Dendritic cell treated with granulocyte-macrophage colony-stimulating factor and Interleukin-4, amounts not matched to agents 40 ng/mL and 50 ng/mL, for 4 days (primary cell): ENCODE measurements around the gene CERS1.

Experiments used
- H3K27ac Mint-ChIP-seq: one replicate; pipeline ENCODE4 v1.8.0; 2022; ENCODE audit warnings: mild to moderate bottlenecking, mixed read lengths
- H3K27me3 Mint-ChIP-seq: one replicate; pipeline ENCODE4 v1.8.0; 2022; ENCODE audit warnings: mild to moderate bottlenecking, mixed read lengths
- H3K36me3 Mint-ChIP-seq: one replicate; pipeline ENCODE4 v1.8.0; 2022; ENCODE audit warnings: low read depth, mixed read lengths
- H3K4me1 Mint-ChIP-seq: one replicate; pipeline ENCODE4 v1.8.0; 2022; ENCODE audit warnings: low read depth, mixed read lengths
- H3K4me3 Mint-ChIP-seq: one replicate; pipeline ENCODE4 v1.8.0; 2022; ENCODE audit warnings: mild to moderate bottlenecking, moderate library complexity, mixed read lengths
- H3K9me3 Mint-ChIP-seq: one replicate; pipeline ENCODE4 v1.8.0; 2022; ENCODE audit warnings: mixed read lengths
- intact Hi-C: fragments of 100-400 bp; cut with micrococcal nuclease; formaldehyde crosslinking; loops from one replicate; pipeline ENCODE4 v1.15.0; 2022

Gene CERS1

DNA sequence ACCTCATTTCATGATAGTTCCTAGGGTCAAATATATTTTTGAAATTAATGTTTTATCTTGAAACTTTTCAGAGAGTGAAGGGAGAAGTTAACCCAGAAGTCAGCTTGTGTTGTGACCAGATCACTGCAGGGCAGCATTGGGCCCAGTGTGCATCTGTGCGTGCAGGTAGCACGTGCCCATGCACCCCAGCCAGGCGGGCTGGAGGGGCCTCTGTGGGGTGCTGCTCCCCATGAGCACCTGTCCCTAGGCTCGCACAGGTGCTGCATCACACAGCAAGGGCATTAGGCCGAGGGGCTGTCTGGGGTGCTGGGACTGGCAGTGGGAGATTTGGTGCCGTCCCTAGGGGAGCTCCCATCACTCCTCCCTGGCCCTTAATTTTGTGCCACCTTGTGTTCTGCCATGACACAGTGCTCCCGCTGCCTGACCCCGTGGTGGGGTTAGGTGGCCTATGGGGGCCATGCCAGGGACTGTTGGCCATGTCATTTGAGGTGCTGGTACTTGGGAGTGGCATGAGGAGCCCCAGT is 51.1 kb downstream of the CERS1 start:
- Mint-ChIP-seq H3K27ac (no peak overlapping the region), H3K27me3 (no peaks in the 10 kb centered on the region), H3K4me3 (no peak overlapping the region), H3K36me3 (peaks cover 65% of the 10 kb centered on the region), H3K4me1 (peaks cover 95% of the 10 kb centered on the region), H3K9me3 (no peaks in the 10 kb centered on the region)
- intact Hi-C loops: loop anchor here (5.0 kb wide), 2 partner anchors 258 to 393 kb away; partner anchors contain the start of gene REX1BD

- intact Hi-C loops: no loop called here
- Mint-ChIP-seq H3K4me3 (no peak overlapping the region), H3K36me3 (peaks cover 65% of the 10 kb centered on the region), H3K27me3 (no peaks in the 10 kb centered on the region), H3K4me1 (peaks cover 95% of the 10 kb centered on the region), H3K27ac (no peak overlapping the region), H3K9me3 (no peaks in the 10 kb centered on the region)
Measured at GRCh38 chr19:18843960-18844359, 52.0 kb downstream of the CERS1 start.

DNA sequence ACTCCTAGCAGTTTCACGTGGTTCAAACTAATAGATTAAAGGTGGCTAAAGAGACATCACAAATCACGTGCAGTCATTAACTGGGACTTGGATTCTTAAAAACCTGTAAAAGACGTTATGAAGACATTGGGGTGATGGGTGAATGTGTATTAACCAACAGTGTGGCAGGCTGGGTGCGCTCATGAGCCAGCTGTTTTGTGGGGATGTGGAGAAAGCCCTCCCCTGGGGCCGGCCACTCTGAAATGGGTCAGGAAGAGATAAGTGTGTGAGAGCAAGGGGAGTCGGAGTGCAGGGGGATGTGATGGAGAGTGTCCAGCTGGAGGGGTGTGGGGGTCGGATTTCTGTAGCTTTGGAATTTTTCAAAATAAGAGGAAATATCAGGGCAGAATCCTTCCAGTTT is 53.8 kb downstream of the CERS1 start:
- peaks cover 66% of the 10 kb centered on the region for H3K36me3 Mint-ChIP-seq
- H3K27ac Mint-ChIP-seq: peak overlapping the region; percentile 1
- H3K4me3 Mint-ChIP-seq: no peak overlapping the region
- H3K4me1 Mint-ChIP-seq: peaks cover 92% of the 10 kb centered on the region
- no peaks in the 10 kb centered on the region for H3K27me3 Mint-ChIP-seq
- intact Hi-C loops: no loop called here
- no peaks in the 10 kb centered on the region for H3K9me3 Mint-ChIP-seq

GRCh38 chr19:18841400-18841799 is 54.6 kb downstream of the CERS1 start:
- Mint-ChIP-seq H3K4me3 (no peak overlapping the region), H3K27ac (no peak overlapping the region), H3K36me3 (peaks cover 68% of the 10 kb centered on the region), H3K27me3 (no peaks in the 10 kb centered on the region), H3K9me3 (no peaks in the 10 kb centered on the region), H3K4me1 (peaks cover 92% of the 10 kb centered on the region)
- intact Hi-C loops: no loop called here

DNA sequence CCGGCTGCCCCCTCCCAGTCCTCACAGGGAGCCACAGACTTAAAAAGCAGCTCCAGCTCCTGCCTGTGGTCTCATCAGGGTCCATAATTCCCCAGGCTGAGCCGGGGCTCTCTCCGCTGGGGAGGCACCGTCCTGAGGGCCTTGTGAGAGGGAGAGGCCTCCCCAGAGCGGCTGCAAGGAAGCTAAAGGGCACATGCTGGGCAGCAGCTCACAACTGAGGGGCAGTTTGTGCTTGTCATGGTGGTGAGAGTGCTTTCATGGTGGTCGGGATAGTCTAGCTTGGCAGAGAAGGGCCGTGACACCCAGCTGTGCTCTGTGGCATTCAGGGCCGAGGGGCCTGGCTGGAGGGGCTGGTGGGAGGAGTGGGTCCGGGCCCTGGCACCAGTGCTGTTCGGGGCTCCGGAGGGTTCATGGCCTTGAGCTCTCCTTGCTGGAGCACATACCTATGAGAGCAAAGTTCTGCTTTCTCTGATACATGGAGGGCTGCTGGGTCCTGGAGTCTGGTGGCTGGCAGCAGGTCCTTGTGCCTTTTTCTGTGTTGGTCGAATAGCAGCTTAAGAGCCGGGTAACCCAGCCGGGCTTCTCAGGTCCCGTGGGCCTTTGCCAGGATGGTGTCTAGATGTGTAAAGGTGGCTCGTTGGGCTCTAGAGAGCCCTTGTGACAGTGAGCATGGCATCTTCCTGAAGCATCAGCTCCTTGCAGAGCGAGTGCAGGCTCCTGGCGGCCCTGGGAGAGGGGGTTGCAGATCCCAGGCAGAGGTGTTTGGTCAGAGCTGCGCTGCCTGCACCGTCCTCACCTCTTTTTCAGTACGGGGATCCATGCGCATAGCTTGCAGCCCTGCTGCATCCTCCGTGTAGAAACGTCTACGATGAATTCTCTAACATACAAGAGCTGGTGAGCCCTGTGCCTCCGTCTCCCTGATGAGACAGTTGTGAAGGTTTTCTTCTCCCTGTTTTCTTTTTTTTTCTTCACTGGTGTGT is 55.4 kb downstream of the CERS1 start:
- Mint-ChIP-seq H3K4me3 (no peak overlapping the region), H3K9me3 (no peaks in the 10 kb centered on the region), H3K36me3 (peaks cover 68% of the 10 kb centered on the region), H3K27me3 (no peaks in the 10 kb centered on the region), H3K4me1 (peaks cover 92% of the 10 kb centered on the region), H3K27ac (no peak overlapping the region)
- intact Hi-C loops: no loop called here

DNA sequence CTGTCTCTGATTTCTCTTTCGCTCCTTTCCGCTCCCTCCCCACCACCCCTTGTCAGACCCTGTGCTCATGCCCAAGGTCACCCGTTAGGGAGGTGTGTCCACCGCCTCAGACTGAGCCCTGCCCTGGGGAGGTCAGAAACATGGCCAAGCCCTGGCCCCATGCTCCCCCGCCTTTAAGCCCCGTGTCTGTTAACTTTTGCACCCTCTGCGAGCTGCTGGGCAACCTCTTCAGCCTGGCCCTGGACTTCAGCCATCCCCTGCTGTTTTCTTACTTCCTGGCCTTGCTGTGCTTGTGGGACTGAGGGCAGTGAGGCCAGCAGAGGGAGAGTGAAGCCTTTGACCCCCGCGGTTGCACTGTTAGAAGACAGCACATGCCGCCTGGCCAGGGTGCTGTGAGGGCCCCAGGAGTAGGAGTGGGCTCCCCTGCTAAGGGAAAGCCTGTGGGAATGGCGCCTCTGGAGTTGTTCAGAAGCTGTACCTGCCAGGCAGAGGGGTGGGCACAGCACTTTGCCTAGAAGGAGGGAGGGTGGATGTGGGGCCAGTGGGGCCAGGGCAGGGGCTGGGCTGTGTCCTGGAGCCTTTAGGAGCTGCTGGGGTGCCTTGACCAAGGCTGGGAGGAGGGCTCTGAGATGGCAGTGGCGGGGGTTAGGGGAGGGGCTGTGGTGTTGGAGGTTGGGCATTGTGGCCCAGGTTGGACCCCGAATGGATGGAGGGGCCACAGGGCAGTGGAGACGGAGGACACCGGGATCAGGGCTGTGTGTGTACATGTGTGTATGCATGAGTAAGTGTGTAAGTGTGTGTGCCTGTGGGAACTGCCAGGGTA is 56.3 kb downstream of the CERS1 start:
- H3K4me1 Mint-ChIP-seq: peaks cover 92% of the 10 kb centered on the region
- H3K27ac Mint-ChIP-seq: no peak overlapping the region
- H3K4me3 Mint-ChIP-seq: no peak overlapping the region
- intact Hi-C loops: no loop called here
- H3K36me3 Mint-ChIP-seq: peaks cover 68% of the 10 kb centered on the region
- no peaks in the 10 kb centered on the region for H3K27me3 Mint-ChIP-seq
- H3K9me3 Mint-ChIP-seq: no peaks in the 10 kb centered on the region

DNA sequence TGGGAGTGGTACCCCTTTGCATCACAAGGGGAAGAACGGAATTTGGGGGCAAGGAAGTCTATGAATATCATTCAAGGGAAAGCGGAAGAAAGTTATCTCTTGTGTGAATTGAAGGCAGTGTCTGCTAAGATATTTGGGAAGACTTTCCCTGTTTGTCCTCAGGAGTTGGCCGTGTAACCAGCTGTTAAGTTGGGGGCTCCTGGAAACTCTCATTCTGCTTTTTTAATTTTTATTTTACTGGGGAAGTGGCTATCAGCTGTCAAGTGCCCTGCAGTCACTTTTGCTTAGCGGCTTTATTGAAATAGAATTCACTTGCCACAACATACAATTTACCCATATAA is 61.3 kb downstream of the CERS1 start:
- peaks cover 67% of the 10 kb centered on the region for H3K4me1 Mint-ChIP-seq
- H3K36me3 Mint-ChIP-seq: peaks cover 74% of the 10 kb centered on the region
- no peaks in the 10 kb centered on the region for H3K9me3 Mint-ChIP-seq
- intact Hi-C loops: no loop called here
- no peak overlapping the region for H3K27ac Mint-ChIP-seq
- peaks cover 2% of the 10 kb centered on the region for H3K27me3 Mint-ChIP-seq
- H3K4me3 Mint-ChIP-seq: peak overlapping the region; percentile 95

DNA sequence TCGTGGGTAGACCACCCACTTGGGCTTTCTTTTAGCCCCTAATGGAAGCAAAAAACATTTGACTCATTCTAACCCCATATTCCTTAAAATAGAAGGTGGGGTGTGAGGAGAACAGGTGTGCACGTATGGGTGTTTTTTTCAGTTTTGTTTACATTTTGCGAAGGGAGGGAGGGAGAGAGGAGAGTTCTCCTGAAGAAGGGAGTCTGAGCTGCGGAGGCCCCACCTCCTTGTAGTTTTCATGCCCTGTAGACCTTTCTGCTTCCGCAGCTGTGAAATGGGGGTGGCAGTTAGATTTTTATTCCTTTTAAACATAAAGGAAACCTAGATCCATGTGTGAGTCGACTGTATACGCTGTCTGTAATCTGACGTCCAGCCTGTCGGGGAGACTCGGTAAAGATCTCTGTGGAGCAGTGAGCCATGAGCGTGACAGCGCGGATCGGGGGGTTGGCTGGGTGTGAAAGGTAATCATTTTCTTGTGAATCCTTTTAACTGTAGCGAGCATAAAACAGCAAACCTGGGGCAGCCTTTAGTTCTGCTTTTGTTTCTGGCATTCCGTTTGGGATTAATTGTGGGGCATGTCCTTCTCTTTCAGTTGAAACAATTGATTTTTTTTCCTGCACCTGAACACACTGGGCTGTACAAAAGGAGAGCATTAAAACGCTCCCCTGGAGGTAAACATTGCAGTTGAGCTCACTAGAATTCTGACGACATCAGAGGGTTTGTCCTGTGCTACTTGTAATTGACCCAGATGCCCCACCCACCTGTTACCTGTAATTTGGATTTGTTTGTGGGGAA is 61.9 kb downstream of the CERS1 start:
- Mint-ChIP-seq H3K4me1 (peaks cover 61% of the 10 kb centered on the region), H3K4me3 (peak overlapping the region; percentile 95), H3K27ac (peak overlapping the region; percentile 32), H3K27me3 (peaks cover 2% of the 10 kb centered on the region), H3K36me3 (peaks cover 68% of the 10 kb centered on the region), H3K9me3 (no peaks in the 10 kb centered on the region)
- intact Hi-C loops: loop anchor here (2.0 kb wide), 1 partner anchor 15 kb away; no protein-coding TSS in a partner anchor

GRCh38 chr19:18833141-18833476 is 62.8 kb downstream of the CERS1 start:
- H3K36me3 Mint-ChIP-seq: peaks cover 59% of the 10 kb centered on the region

DNA sequence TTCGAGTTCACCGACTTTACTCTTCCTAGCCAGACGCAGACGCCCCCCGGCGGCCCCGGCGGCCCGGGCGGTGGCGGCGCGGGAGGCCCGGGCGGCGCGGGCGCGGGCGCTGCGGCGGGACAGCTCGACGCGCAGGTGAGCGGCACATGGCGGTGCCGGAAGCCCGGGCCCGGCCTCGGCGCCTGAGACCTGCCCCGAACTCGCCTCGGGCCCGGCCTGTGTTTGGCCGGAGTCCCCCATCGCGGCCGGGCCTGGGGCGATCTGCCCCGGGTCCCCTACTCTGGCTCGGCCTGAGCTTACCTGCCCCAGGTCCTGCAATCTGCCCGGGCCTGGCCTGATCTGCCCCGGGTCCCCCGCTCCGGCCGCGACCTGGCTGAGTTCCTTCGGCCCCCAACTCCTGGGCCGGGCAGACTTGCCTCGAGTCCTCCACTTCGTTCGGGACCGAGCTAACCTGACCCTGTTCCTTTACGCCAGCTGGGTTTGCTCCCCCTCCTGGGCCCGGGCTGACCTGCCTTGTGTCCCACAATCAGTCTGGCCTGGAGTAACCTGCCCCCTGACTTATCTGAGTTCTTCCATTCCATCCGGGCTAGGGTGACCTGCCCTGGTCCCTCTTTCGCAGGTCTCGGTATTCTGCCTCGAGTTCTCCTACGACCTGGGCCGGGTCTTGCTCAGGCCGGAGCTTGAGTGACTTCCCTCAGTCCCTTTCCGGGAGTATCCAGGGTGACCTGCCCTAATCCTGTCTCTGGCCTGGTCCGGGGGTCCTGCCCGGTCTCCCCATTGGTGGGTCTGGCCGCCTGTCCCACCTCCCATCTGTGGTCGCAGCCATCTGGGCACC is 63.4 kb downstream of the CERS1 start:
- Mint-ChIP-seq H3K4me3 (peak overlapping the region; percentile 95), H3K4me1 (peaks cover 57% of the 10 kb centered on the region), H3K27me3 (peaks cover 7% of the 10 kb centered on the region), H3K36me3 (peaks cover 53% of the 10 kb centered on the region), H3K9me3 (peaks cover 1% of the 10 kb centered on the region), H3K27ac (peak overlapping the region; percentile 87)
- intact Hi-C loops: loop anchor here (2.0 kb wide), 1 partner anchor 16 kb away; no protein-coding TSS in a partner anchor

More at GRCh38 chr19:18833141-18833476, 62.8 kb downstream of the CERS1 start:
- Mint-ChIP-seq H3K27me3 (peaks cover 2% of the 10 kb centered on the region), H3K4me1 (peaks cover 62% of the 10 kb centered on the region), H3K9me3 (no peaks in the 10 kb centered on the region), H3K27ac (peak overlapping the region; percentile 87), H3K4me3 (peak overlapping the region; percentile 95)
- intact Hi-C loops: loop anchor here (2.0 kb wide), 1 partner anchor 16 kb away; no protein-coding TSS in a partner anchor

DNA sequence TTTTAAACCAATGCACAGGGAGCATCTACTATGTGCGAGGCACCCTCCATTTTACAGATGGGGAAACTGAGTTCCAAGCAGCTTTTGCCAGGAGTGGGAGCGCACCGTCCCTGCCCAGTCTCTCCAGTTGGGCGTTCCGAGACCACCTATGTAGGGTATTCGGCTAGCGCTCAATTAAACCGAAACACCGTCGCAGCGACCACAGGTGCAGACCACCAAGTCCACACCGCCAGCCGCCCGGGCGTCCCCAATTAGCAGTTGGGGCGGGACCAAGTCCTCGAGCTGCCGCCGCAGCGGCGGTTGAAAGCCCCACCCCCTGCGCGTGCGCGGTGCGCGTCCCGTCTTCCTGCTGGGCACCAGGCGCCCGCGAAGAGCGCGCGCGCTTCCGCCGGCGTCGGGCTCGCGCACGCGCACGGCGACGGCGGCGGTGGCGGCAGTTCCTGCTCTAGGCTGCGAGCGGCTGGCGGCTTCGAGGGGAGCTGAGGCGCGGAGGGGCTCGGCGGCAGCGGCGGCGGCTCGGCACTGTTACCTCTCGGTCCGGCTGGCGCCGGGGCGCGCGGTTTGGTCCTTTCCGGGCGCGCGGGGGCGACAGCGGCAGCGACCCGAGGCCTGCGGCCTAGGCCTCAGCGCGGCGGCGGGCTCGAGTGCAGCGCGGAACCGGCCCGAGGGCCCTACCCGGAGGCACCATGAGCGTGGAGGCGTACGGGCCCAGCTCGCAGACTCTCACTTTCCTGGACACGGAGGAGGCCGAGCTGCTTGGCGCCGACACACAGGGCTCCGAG is 64.2 kb downstream of the CERS1 start, which contains the start of gene UPF1:
UPF1 (plus strand) TSS at position 436 of the 782 bp plus-strand sequence; CDS start at position 687, 251 bp downstream.
- Mint-ChIP-seq H3K4me1 (peaks cover 49% of the 10 kb centered on the region), H3K4me3 (peak within 1 kb of the TSS; percentile 95), H3K27me3 (peaks cover 12% of the 10 kb centered on the region), H3K36me3 (peaks cover 45% of the 10 kb centered on the region), H3K9me3 (peaks cover 7% of the 10 kb centered on the region), H3K27ac (peak within 1 kb of the TSS; percentile 87)
- intact Hi-C loops: loop anchor here (2.0 kb wide), 1 partner anchor 17 kb away; no protein-coding TSS in a partner anchor

DNA sequence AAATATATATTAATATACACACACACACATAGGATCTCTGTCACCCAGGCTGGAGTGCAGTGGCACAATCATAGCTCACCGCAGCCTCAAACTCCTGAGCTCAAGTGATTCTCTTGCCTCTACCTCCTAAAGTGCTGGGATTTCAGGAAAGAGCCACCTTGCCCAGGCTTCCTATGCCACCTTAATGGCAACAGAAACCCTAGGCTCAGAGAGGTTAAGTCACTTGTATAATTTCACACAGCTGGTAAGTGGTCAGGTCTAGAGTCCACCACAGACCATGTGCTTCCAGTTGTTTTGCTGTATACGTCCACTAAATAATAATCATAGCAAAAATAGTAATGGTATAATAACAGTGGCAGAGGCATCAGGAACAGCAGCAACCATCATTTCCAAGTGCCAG is 65.5 kb downstream of the CERS1 start:
- intact Hi-C loops: no loop called here
- Mint-ChIP-seq H3K27ac (no peak overlapping the region), H3K9me3 (peaks cover 7% of the 10 kb centered on the region), H3K27me3 (peaks cover 16% of the 10 kb centered on the region), H3K4me1 (peaks cover 36% of the 10 kb centered on the region), H3K36me3 (peaks cover 33% of the 10 kb centered on the region), H3K4me3 (no peak overlapping the region)
